Measurements from ENCODE around the gene FMN1.

DNA sequence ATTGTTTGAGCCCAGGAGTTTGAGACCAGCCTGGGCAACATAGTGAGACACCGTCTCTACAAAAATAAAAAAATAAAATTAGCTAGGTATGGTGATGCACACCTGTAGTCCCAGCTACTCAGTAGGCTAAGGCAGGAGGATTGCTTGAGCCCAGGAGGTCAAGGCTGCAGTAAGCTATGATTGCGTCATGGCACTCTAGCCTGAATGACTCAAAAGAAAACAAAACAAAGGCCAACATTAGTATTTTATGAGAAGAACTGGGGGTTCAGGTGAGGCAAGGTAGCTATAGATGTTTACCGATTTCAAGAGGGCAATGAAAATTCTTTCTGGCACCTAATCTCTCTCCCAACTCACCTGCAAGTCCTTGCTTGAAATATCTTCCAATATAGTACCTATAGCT is 399.5 kb downstream of the FMN1 start:
- TF ChIP-seq, protein P1, sequence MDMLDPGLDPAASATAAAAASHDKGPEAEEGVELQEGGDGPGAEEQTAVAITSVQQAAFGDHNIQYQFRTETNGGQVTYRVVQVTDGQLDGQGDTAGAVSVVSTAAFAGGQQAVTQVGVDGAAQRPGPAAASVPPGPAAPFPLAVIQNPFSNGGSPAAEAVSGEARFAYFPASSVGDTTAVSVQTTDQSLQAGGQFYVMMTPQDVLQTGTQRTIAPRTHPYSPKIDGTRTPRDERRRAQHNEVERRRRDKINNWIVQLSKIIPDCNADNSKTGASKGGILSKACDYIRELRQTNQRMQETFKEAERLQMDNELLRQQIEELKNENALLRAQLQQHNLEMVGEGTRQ (CRISPR knock-in tag; IDR thresholded peaks at IDR 0.05): no peak
- TF ChIP-seq, protein P2, sequence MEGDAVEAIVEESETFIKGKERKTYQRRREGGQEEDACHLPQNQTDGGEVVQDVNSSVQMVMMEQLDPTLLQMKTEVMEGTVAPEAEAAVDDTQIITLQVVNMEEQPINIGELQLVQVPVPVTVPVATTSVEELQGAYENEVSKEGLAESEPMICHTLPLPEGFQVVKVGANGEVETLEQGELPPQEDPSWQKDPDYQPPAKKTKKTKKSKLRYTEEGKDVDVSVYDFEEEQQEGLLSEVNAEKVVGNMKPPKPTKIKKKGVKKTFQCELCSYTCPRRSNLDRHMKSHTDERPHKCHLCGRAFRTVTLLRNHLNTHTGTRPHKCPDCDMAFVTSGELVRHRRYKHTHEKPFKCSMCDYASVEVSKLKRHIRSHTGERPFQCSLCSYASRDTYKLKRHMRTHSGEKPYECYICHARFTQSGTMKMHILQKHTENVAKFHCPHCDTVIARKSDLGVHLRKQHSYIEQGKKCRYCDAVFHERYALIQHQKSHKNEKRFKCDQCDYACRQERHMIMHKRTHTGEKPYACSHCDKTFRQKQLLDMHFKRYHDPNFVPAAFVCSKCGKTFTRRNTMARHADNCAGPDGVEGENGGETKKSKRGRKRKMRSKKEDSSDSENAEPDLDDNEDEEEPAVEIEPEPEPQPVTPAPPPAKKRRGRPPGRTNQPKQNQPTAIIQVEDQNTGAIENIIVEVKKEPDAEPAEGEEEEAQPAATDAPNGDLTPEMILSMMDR (IDR thresholded peaks at IDR 0.05): no peak
- TF ChIP-seq NR3C1 (CRISPR knock-in tag; conservative IDR thresholded peaks at IDR 0.05; ENCODE audit: low read depth) (no peak), SP1 (CRISPR knock-in tag; conservative IDR thresholded peaks at IDR 0.05) (no peak)
- TF ChIP-seq, protein P3, sequence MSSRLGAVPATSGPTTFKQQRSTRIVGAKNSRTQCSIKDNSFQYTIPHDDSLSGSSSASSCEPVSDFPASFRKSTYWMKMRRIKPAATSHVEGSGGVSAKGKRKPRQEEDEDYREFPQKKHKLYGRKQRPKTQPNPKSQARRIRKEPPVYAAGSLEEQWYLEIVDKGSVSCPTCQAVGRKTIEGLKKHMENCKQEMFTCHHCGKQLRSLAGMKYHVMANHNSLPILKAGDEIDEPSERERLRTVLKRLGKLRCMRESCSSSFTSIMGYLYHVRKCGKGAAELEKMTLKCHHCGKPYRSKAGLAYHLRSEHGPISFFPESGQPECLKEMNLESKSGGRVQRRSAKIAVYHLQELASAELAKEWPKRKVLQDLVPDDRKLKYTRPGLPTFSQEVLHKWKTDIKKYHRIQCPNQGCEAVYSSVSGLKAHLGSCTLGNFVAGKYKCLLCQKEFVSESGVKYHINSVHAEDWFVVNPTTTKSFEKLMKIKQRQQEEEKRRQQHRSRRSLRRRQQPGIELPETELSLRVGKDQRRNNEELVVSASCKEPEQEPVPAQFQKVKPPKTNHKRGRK (CRISPR knock-in tag; IDR thresholded peaks at IDR 0.05; ENCODE audit: borderline replicate concordance): no peak
- TF ChIP-seq, protein P4, sequence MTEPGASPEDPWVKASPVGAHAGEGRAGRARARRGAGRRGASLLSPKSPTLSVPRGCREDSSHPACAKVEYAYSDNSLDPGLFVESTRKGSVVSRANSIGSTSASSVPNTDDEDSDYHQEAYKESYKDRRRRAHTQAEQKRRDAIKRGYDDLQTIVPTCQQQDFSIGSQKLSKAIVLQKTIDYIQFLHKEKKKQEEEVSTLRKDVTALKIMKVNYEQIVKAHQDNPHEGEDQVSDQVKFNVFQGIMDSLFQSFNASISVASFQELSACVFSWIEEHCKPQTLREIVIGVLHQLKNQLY (CRISPR knock-in tag; IDR thresholded peaks at IDR 0.05): no peak
